Measurements from ENCODE around the gene INSRR.

INSRR gene

DNA sequence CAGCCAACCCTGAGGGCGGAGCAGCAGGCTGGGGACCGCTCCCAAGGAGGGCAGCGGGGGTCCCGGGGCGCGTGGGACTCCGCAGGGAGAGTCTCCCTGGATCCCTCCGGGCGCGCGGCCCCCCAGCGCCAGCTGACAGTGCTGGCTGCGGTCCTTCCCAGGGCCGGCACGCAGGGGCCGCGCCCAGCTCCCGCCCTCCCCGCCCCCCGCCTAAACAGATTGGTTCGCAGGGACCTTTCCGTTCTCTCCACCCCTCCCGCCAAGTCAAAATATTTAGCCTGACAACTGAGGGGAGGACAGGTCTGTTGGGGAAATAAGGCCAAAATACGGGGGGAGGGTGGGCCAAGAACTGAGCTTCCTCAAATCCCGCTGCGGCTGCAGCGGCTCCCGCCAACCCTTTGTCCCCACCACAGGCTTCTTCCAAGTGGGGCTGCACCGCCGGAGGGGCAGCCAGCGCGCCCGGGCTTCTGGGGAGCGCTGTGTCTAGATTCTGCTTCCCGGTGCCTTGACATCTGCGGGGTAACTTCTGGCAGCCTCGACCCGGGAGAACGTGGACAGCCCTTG lies at the start of gene INSRR:
INSRR (minus strand) TSS at position 159 of the 564 bp plus-strand sequence. CDS start 496 bp downstream, outside the sequence.
- DNase-seq, result no peak

DNA sequence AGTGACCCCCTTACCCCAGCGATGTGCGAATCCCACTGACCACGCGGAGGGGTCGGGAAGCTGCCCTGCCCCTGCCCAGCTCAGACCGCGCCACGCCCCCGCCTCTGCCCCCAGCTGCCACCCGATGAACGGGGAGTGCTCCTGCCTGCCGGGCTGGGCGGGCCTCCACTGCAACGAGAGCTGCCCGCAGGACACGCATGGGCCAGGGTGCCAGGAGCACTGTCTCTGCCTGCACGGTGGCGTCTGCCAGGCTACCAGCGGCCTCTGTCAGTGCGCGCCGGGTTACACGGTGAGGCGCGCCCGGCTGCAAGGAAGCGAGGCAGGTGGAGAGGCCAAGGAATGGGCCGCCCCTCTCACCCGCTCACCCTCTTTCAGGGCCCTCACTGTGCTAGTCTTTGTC lies 49.6 kb upstream of the INSRR start:
- no peak for DNase-seq

DNA sequence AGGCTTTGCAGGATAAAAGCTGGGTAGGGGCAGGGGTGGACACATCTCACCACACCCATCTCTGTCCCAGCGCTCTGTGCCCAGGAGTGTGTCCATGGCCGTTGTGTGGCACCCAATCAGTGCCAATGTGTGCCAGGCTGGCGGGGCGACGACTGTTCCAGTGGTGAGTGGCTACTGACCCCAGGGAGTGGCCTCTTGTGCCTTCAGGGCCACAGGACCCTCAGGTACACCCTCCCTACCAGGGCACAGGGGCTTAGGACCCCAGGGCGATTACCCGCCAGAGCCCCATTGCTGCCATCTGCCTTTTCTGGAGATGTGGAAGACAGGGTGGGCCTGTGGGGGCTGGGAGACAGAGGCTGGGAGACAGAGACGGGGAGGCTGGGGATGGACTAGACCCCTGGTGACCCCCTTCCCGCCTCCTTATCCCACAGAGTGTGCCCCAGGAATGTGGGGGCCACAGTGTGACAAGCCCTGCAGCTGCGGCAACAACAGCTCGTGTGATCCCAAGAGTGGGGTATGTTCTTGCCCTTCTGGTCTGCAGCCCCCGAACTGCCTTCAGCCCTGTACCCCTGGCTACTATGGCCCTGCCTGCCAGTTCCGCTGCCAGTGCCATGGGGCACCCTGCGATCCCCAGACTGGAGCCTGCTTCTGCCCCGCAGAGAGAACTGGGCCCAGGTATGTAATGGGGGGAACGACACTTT lies 47.4 kb upstream of the INSRR start:
- no peak for DNase-seq

- no peak for DNase-seq
Measured at GRCh38 chr1:156905651-156906050, 46.7 kb upstream of the INSRR start.

DNA sequence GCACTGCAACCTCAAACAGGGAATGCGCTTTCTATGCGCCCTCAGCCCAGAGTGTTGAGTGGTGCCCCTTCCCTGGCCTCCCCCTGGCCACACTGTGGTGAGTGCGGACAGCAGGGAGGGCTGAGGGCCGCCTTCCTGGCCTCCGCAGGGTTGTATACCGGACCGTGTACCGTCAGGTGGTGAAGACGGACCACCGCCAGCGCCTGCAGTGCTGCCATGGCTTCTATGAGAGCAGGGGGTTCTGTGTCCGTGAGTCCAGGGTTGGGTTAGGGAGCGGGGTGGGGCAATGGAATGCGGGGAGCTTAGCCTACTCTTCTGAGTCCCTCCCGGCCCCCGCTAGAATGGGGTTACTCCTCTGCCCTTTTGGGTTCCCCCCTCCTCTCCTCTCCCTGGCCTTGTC lies 46.3 kb upstream of the INSRR start:
- no peak for DNase-seq

DNA sequence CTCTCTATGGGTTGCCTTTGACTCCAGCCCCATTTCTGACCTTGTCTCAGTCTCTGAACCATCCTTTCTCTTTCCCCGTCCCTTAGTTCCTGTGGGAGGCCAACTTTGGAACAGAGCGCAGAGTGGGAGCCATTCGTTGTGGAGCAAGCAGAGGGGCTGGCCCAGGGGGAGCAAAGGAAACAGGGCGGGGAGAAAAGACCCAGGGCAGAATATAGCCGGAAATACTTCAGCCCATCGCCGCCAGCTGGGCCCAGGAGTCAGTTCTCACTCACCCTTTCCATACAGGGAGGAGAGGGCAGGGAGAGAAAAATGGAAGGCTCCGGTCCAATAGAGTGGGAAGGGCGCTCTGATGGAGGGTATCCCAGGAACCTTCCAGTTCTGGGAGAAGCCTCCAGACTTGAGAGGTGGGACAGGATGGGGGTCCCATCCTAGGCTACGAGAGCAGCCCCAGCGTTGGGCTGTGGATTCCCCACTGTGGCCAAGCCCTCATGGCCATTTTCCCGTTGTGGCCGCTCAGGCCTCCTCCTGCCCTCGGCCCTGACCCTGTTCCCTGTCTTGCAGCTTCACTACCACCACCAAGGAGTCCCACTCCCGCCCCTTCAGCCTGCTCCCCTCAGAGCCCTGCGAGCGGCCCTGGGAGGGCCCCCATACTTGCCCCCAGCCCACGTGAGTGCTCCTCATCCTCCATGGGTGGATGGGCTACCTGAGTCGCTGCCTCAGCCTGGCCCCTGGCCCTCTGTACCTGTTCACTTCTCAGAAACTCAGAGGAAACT lies 45.5 kb upstream of the INSRR start:
- no peak for DNase-seq

- no peak for DNase-seq
Measured at GRCh38 chr1:156903328-156904091, 44.6 kb upstream of the INSRR start.

DNA sequence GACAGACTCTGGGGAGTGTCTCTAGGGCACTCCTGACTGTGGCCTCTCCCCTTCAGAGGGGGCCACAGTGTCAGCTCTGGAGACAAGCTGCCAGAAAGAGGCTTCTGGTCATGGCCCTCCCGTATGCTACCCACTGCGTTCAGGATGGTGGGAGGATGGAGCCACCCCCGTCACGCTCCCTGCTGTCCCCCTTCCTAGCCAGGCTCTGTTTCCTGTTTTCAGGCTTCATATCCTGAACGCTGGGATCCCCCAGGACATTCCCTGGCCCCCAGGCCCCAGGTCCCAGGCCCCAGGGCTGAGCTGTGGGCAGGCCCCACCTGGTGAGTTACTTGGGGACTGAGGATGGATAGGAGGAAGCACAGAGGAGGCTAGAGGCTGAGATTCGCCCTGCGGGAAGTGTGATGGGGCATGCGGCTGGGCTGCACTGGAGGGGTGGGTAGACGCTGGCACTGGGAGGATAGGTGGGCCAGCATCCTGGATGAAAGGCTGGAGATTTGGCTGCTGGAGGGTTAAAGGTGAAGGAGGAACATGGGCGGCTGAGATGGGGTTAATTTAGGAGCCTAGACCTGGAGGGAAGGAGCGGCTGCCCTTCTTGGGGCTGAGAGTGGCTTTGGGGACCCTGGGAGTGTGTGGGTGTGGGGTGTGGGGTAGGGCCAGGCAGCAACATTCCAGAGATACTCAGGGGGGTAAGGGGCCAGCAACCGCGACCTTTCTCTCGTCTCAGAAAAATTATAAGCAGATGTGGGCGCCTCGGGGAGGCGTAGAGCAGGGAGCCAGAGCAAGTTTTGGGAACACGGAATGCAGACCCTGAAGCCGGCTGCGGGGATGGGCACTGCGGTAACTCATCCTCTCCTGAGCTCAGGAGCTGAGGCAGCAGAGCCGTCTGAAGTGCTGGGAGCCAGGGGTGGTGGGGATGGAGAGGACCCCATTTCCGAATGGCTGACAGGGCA lies 43.3 kb upstream of the INSRR start:
- no peak for DNase-seq

GRCh38 chr1:156901590-156901900 lies 42.6 kb upstream of the INSRR start:
- no peak for DNase-seq

- DNase-seq, result no peak
Measured at GRCh38 chr1:156900896-156901589, 42.1 kb upstream of the INSRR start.

GRCh38 chr1:156899956-156900718 lies 41.2 kb upstream of the INSRR start:
- DNase-seq, result no peak

- no peak for DNase-seq
Measured at GRCh38 chr1:156898971-156899664, 40.2 kb upstream of the INSRR start.

GRCh38 chr1:156898161-156898566 lies 39.2 kb upstream of the INSRR start:
- no peak for DNase-seq

GRCh38 chr1:156897078-156897825 lies 38.3 kb upstream of the INSRR start:
- no peak for DNase-seq

- DNase-seq, result no peak
Measured at GRCh38 chr1:156896490-156897033, 37.6 kb upstream of the INSRR start.

DNA sequence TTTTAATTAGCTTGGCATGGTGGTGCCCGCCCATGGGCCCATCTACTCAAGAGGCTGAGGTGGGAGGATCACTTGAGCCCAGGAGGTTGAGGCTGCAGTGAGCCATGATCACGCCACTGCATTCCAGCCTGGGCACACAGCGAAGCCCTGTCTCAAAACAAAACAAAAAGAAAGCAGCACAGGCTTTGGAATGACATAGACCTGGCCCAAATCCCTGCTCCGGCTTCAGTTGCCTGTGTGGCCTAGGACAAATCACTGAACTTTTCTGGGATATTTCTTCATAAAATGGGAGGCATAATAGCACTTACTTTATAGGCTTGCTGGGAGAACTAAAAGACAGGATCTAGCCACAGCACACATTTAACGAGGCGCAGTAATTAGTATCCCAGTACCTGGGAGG lies 37.0 kb upstream of the INSRR start:
- no peak for DNase-seq

DNA sequence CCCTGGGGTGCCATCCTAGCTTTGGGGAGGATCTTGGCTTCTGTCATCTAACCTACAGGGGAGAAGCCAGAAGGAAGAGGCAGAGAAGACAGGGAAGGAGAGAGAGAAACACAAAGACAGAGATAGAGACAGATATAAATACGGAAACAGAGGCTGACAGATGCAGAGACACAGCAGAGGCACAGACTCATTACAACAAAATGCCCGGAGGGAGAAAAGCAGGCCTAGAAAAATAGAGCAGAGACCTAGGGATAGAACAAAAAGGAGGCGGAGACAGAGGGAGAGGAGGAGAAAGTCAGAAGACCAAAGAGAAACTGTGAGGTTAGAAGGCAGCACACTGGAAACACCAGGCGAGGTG lies 36.5 kb upstream of the INSRR start:
- no peak for DNase-seq

DNA sequence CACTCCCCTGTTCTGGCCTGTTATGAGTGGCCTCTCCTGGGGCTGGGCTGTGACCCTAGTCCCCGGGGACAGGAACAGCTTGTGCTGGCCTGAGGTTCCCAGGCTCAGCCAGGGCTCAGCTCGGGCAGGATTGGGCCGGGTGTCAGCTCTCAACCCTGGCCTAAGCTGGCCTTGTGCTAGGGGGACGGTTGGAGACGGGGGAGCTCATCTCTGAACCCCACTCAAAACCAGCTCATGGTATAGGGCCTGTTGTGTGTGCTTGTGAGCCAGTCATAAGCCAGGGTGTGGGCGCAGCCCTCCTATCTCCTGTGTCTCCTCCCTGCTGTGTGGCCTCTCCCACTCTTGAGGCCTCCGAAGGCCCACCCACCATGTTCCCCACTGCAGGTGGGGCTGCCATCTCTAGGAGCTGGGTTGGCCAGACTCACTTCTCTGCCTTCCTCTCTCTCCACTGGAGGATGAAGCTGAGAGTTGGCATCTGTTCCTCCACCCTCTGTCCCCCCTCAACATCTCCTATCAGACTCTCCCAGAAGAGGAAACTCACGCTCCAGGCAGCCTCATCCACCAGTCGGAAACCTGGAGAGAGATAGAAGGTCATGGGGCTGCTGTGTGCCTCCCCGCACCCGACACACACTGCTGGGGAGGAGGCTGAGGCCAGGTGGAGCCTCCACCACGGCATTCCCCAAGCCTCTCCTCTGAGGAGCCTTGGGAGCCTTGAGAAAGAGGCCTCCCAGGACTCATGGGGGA lies 36.0 kb upstream of the INSRR start:
- DNase-seq, result no peak

DNA sequence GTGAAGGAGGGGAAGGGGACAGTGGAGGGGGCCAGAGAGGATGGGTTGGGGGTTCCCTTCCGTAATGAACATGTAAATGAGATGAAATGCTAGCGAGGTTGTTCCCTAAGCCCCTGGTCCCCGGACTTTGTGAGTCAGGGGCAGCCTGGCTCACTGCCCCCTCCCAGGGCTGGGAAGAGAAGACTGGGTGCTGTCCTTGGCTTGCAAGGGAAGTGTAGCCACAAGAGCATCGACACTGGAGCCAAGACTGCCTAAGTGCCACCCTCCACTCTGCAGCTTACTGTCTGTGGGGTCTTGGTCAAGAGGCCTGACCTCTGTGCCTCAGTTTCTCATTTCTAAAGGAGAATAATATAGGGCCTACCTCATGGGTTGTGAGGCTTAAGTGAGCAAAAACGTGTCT lies 35.1 kb upstream of the INSRR start:
- DNase-seq, result no peak
